Endothelial cell of umbilical vein (primary cell): ENCODE measurements around the gene MAP3K19. TPM values are rescaled to one million over a fixed set of nuclear protein-coding genes. Genes with fewer than 3 reads are reported as not detected.

Experiments used
- BruUV-seq: library from RNA; stranded (reverse); fragments of 400-500 nt; replicated peaks from 2 replicates; lab custom pipeline; 2021; lab: Mats Ljungman, UMichigan
- CTCF ChIA-PET: fragments of 300-600, 350-600 bp; sonication (Branson Sonifier 250); formaldehyde crosslinking; loops from one replicate; lab custom pipeline; 2021; ENCODE audit warnings: antibody characterized with exemption, inconsistent platforms; lab: Charles Lee
- POLR2A ChIA-PET: fragments of 300-600, 350-600 bp; sonication (Branson Sonifier 250); formaldehyde crosslinking; loops from one replicate; lab custom pipeline; 2021; ENCODE audit warnings: antibody characterized with exemption, inconsistent platforms; lab: Charles Lee
- DNase-seq: peaks from one replicate; pipeline ENCODE4 v3.0.0-alpha.2; 2011; ENCODE audit warnings: low read depth, low spot score
- FAIRE-seq: peaks from 2 replicates; lab custom pipeline; 2011; peaks lifted over from hg19 to GRCh38; lab: Jason Lieb, UNC
- H2AFZ ChIP-seq: 2 replicates; pipeline ENCODE4 v1.6.0; 2012; ENCODE audit warnings: low read depth, low read length, control low read depth, inconsistent platforms
- H3K27ac ChIP-seq: 2 replicates; pipeline ENCODE4 v1.5.1; 2011; ENCODE audit warnings: low read depth, mild to moderate bottlenecking, control low read depth, low read length, moderate library complexity; ENCODE audit not compliant: insufficient read depth
- H3K27me3 ChIP-seq, 2 experiments: 2 replicates each; pipeline versions ENCODE4 v1.6.0 to v1.6.1; 2011; ENCODE audit warnings: low read length in 2 of 2, mixed read lengths in 1 of 2; ENCODE audit not compliant: control insufficient read depth in 2 of 2, insufficient read depth in 2 of 2
- H3K36me3 ChIP-seq, 2 experiments: 2 replicates in 1 of 2; 3 replicates in 1 of 2; pipeline ENCODE4 v1.5.1; 2011; ENCODE audit warnings: low read length in 2 of 2, mild to moderate bottlenecking in 1 of 2, moderate library complexity in 1 of 2; ENCODE audit not compliant: control insufficient read depth in 2 of 2, insufficient read depth in 2 of 2; ENCODE audit errors: extremely low read depth in 1 of 2
- H3K4me1 ChIP-seq: 3 replicates; pipeline ENCODE4 v1.5.1; 2011; ENCODE audit warnings: mild to moderate bottlenecking, low read length; ENCODE audit not compliant: control insufficient read depth, insufficient read depth; ENCODE audit errors: extremely low read depth
- H3K4me2 ChIP-seq: 2 replicates; pipeline ENCODE4 v1.6.1; 2011; ENCODE audit warnings: low read length, control low read depth, mixed read lengths; ENCODE audit not compliant: insufficient read depth
- H3K4me3 ChIP-seq, 3 experiments: fragments of 200-600 bp in 1 of 3; sonication (generic), shearing (Covaris generic) in 1 of 3; replicated peaks in 1 of 3; 2 replicates each; pipeline ENCODE4 v1.5.1; 2011 to 2016; ENCODE audit warnings: control low read depth in 3 of 3, low read length in 3 of 3, mild to moderate bottlenecking in 2 of 3, inconsistent platforms in 1 of 3, low read depth in 1 of 3, moderate library complexity in 1 of 3; ENCODE audit not compliant: insufficient read depth in 1 of 3
- H3K79me2 ChIP-seq: 2 replicates; pipeline ENCODE4 v1.6.0; 2012; ENCODE audit warnings: low read length, inconsistent platforms; ENCODE audit not compliant: control insufficient read depth, insufficient read depth
- H3K9ac ChIP-seq: replicated peaks from 2 replicates; pipeline ENCODE3; 2011; ENCODE audit warnings: low read length, control low read depth; ENCODE audit not compliant: insufficient read depth; ENCODE audit errors: extremely low read depth
- H3K9me1 ChIP-seq: replicated peaks from 3 replicates; pipeline ENCODE4 v1.6.0; 2011; ENCODE audit warnings: mild to moderate bottlenecking, low read length; ENCODE audit not compliant: control insufficient read depth, insufficient read depth; ENCODE audit errors: extremely low read depth
- H3K9me3 ChIP-seq: replicated peaks from 2 replicates; pipeline ENCODE4 v1.5.1; 2012; ENCODE audit warnings: low read length, inconsistent platforms; ENCODE audit not compliant: control insufficient read depth, insufficient read depth
- H4K20me1 ChIP-seq: replicated peaks from 2 replicates; pipeline ENCODE3; 2011; ENCODE audit warnings: mild to moderate bottlenecking, low read length; ENCODE audit not compliant: control insufficient read depth, insufficient read depth; ENCODE audit errors: extremely low read depth
- CTCF ChIP-seq, 2 donors: IDR thresholded peaks; 1 replicate in 1 of 2; 2 replicates in 1 of 2; pipeline ENCODE4 v1.5.1; 2011; ENCODE audit warnings: low read length in 2 of 2, mild to moderate bottlenecking in 2 of 2, moderate library complexity in 2 of 2, control low read depth in 1 of 2, inconsistent platforms in 1 of 2, low read depth in 1 of 2; ENCODE audit not compliant: insufficient read depth in 1 of 2; ENCODE audit errors: extremely low read depth in 1 of 2
- EZH2 ChIP-seq: IDR thresholded peaks from 2 replicates; pipeline ENCODE4 v1.6.1; 2012; ENCODE audit warnings: borderline replicate concordance, low read depth, mild to moderate bottlenecking, moderate library complexity, low read length, inconsistent platforms; ENCODE audit not compliant: severe bottlenecking
- FOS ChIP-seq: IDR thresholded peaks from 2 replicates; pipeline ENCODE4 v1.6.1; 2011; ENCODE audit warnings: mild to moderate bottlenecking, low read length, moderate library complexity, borderline replicate concordance; ENCODE audit not compliant: insufficient read depth
- GATA2 ChIP-seq: IDR thresholded peaks from 2 replicates; pipeline ENCODE4 v1.7.0; 2011; ENCODE audit warnings: low read depth, mild to moderate bottlenecking, moderate library complexity, mixed read lengths, low read length; ENCODE audit not compliant: insufficient read length, insufficient read depth
- JUN ChIP-seq: IDR thresholded peaks from 2 replicates; pipeline ENCODE4 v1.6.1; 2011; ENCODE audit warnings: borderline replicate concordance, low read depth; ENCODE audit not compliant: insufficient read length, insufficient read depth
- MAX ChIP-seq: IDR thresholded peaks from 2 replicates; pipeline ENCODE4 v1.6.1; 2011; ENCODE audit not compliant: insufficient read depth, insufficient read length
- MYC ChIP-seq: IDR thresholded peaks from one replicate; pipeline ENCODE4 v1.6.1; 2011; ENCODE audit warnings: mild to moderate bottlenecking, low read depth, low read length
- POLR2A ChIP-seq: IDR thresholded peaks from 2 replicates; pipeline ENCODE4 v1.6.1; 2012; ENCODE audit warnings: low read depth, mild to moderate bottlenecking, control low read depth, low read length
- POLR2AphosphoS5 ChIP-seq: IDR thresholded peaks from 2 replicates; pipeline ENCODE4 v1.6.1; 2012; ENCODE audit warnings: low read depth, mild to moderate bottlenecking, control low read depth, low read length, moderate library complexity; ENCODE audit not compliant: insufficient read depth
- dilution Hi-C: fragments of 300-500 bp; cut with MboI; formaldehyde crosslinking; loops from one replicate; pipeline ENCODE4 v1.15.0; 2019; ENCODE audit warnings: low sequenced_read_pairs; ENCODE audit not compliant: extremely low pct_ligation_motif_present
- intact Hi-C: fragments of 100-400 bp; cut with micrococcal nuclease; formaldehyde crosslinking; loops from one replicate; pipeline ENCODE4 v1.10.0; 2022
- polyA plus RNA-seq, 4 experiments: library from polyadenylated mRNA; depleted of rRNA in 3 of 4; stranded (reverse) in 3 of 4; unstranded in 1 of 4; fragments of >200 nt; gene quantifications; 2 replicates each; pipeline versions ENCODE4 v1.2.1 to v1.2.3, GENCODE V29; 2011 to 2012; ENCODE audit warnings: missing spikeins in 1 of 4
- total RNA-seq: library from RNA; stranded (reverse); gene quantifications from 2 replicates; pipeline ENCODE4 v1.2.3, GENCODE V29; 2021

The MAP3K19 gene
- total and polyA plus RNA-seq, 2 donors (not counting 3 experiments of a cell fraction or from before 2014, with no cell fraction given): not detected

DNA sequence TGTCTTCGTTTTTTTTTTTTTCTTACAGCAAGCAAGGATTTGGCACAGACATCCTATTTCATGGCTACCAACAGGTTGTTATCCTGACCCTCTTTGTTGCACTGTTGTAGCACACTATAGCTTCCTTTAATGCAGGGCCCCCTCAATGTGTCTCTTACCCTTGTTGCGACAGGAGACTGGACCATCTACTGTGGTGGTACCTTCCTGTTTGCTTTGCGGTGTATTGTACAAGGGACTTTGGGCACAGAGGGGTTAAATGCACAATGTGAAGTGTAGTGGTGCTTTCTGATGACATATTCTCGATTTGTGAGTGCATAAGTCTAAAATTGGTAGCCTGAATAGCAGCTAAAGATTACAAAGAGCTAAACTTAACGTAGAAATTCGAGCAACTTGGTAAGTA, 101.2 kb downstream of the MAP3K19 start:
- Histone ChIP-seq H3K27ac (no peak overlapping the region), H3K4me1 (no peaks in the 10 kb centered on the region), H3K27me3 (no peaks in the 10 kb centered on the region), H4K20me1 (peaks cover 2% of the 10 kb centered on the region), H3K4me2 (no peak overlapping the region), H3K4me3 (no peak overlapping the region), H3K9me1 (no peaks in the 10 kb centered on the region), H3K9me3 (no peaks in the 10 kb centered on the region), H2AFZ (no peak overlapping the region), H3K79me2 (peaks cover 21% of the 10 kb centered on the region), H3K9ac (no peak overlapping the region), H3K36me3 (peaks cover 10 to 21% of the 10 kb centered on the region in 2 experiments)
- FAIRE-seq (no peak), DNase-seq (no peak)
- CTCF ChIA-PET: no interaction called here
- intact Hi-C loops (no loop called here), dilution Hi-C loops (no loop called here)
- POLR2A ChIA-PET: no interaction called here
- BruUV-seq: no TSS peak
- no peak for TF ChIP-seq EZH2
- no peak for TF ChIP-seq POLR2A
- TF ChIP-seq MYC: no peak
- TF ChIP-seq JUN: no peak
- no peak for TF ChIP-seq POLR2AphosphoS5
- no peak for TF ChIP-seq MAX
- no peak for TF ChIP-seq CTCF (IDR thresholded peaks at IDR 0.05; ENCODE audit: extremely low read depth in 1 of 2, insufficient read depth in 1 of 2, low read depth in 1 of 2, low read length in 2 of 2)
- TF ChIP-seq FOS: no peak
- TF ChIP-seq GATA2: no peak
